HG03280 (cell line): ENCODE measurements around the gene GGNBP2.
A peak's percentile ranks its signal among the peaks of the same experiment; 100 is the strongest.

Experiments
- ATAC-seq: cut with Tn5 transposase; IDR thresholded peaks from one replicate; pipeline ENCODE4 v1.9.1; 2021; ENCODE audit warnings: mild to moderate bottlenecking, moderate library complexity; ENCODE audit not compliant: unreplicated experiment

Gene GGNBP2

DNA sequence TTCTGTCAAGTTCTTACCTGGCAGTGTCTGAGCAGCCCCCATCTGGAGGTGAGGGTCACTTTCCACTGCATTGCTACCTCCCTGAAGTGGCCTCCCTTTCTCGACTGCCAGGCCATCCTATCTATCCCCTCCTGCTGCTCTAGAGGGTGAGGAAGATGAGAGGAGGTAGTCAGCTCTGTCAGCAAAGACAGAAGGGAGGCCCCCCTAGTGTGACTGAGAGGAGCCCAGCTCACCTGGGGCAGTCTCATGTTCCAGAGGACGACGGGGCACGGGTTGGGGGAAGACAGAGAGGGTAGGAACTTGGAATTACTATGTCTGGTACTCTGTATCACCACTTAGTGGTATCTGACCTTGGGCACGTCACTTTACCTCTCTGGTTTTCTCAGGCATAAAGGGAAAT, 32.1 kb upstream of the GGNBP2 start:
- no peak for ATAC-seq

DNA sequence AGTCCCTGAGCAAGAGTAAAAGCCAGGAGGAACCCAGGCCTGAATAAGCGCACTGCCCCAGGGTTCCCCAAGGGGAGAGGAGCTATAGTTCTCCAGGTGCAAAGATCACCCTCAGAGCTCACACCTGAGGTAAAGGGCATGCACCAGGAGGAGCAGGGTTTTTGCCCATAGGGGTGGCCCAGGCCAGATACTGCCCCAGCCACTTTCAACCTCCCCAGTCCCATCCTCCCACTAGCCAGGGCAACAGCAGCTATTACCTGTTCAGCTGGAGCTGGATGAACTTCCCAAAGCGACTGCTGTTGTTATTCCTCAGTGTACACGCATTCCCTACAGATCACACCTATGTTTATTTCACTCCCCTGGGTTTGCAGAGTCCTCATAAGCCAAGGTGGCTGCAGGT, 29.9 kb upstream of the GGNBP2 start:
- no peak for ATAC-seq

DNA sequence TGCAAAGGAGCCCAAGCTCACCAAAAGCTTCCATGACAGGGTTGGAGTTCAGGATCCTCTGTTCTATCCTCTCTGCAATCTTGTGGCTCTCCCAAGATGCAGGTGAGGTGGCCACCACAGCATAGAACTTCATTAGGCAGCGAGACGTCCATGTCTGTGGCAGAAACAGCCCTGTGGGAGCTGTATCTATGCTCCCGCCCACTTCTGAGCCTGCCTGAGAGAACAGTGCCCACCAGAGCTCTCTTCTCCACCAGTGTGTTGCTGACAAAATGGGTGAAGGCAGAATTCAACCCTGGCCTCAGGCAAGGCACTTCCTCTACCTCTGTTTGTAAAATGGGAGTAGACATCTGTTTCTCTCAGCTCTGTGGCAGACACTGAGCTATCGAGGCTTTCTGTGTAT, 28.9 kb upstream of the GGNBP2 start:
- ATAC-seq: no peak

DNA sequence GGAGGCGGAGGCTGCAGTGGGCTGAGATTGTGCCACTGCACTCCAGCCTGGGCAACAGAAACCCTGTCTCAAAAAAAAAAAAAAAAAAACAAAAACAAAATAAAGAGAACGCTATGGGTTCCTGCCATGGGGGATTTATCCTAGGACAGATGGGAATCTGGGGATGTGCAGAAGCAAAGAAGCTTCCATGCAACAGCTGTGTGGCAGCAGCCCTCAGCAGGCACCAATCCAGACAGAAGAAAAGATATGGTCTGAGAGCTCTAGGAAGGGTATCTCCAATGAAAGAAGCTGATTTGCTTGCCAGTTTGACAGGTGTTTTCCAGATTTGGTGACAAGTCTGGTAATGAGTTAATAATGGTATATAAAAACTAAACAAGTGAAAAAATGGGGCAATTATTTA, 21.6 kb upstream of the GGNBP2 start:
- no peak for ATAC-seq

DNA sequence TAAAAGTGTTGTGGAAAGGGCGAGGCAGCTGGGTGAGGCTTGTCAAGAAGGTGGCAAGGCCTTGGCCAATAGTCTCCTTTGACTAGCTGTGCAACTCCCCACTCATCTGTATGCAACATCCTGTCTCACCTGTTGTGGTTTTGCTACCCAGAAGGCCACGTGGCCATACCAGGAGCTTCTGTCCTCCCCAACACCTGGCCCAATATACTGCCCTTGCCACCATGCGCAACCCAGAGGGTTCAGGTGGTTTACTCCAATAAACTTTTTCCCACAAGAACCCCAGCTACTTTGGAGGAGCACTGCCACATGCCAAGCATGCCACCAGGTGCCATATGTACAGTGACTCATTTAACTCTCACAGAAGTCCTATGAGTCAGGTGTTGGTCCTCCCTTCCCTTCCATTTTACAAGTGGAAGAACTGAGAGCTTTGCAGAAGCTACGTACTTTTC, 20.3 kb upstream of the GGNBP2 start:
- no peak for ATAC-seq

DNA sequence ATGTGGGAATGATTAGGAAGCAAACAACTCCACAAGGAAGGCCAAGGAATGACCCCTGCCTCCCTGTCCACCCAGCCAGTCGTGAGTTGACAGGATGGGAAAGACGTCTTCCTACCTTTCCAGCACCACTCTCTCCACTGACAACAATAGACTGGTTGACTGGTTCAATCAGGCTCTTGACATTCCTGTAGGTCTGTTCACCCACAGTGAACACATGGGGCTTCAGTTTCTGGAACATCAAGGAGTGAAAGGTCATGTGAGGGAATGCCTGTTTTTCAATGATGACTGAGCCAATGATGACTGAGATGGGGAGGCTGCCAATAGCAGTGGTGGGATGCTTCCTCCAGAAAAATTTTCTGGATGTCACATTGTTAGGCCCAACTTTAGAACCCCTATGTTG, 19.6 kb upstream of the GGNBP2 start:
- no peak for ATAC-seq

DNA sequence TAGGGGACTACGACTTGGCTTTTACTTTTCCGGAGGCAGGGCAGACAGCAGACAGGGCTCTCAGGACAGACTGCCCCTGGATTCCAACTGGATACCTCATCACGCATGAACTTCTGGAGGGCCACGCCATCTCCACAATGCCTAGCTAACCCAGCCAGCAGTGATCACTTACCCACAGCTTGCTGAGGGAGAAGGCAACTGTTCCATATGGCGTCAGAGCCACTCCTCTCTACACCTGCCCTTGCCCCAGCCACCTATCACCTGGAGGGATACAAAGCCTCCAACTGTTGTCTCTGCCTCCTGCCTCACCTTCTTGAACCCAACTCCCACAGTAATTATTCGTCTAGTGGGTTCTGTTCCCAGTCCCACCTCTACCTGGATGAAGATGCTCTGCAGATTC, 18.8 kb upstream of the GGNBP2 start:
- no peak for ATAC-seq

DNA sequence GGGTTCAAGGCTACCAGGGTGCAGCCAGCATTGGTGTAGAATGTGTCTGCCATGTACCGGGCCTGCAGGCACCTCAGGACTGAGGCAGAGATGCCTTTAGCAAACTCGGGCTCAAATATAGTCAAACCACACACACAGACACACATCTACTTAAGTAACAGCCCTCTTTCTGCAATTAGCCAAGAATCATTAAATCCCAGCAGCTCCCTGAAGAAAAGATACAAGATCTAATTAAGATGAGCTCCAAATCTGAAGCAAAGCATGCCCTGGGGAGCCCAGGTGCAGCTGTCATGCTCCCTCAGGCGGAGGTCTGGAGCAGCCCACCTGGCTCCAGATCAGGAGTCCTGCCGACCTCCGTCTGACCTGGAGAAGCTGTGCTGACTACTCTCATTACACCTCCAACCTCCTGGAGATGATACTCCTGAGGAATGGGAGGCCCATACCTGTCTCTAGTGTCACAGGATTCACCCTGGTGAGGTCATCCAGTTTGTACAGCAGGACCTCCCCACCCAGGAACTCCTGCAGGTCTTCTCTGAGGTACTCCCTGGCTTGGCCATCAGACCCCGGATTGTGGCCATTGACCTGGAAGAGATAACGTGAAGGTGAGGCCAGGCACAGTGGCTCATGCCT, 17.0 kb upstream of the GGNBP2 start:
- no peak for ATAC-seq

DNA sequence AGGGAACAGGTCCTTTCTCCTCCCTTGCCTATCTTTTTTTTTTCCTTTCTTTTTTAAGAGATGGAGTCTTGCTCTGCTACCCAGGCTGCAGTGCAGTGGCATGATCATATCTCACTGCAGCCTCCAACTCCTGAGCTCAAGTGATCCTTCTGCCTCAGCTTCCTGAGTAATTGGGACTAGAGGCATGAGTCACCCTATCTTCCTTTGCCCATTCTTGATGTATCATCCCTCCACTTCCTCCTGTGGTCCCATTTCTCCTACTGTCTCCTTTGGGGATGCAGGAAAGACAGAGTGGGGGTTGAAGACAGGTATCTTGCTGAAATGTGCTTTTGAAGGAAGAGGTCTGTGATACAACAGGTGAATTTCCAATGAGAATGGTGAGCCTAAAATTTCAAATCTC, 15.6 kb upstream of the GGNBP2 start:
- no peak for ATAC-seq

DNA sequence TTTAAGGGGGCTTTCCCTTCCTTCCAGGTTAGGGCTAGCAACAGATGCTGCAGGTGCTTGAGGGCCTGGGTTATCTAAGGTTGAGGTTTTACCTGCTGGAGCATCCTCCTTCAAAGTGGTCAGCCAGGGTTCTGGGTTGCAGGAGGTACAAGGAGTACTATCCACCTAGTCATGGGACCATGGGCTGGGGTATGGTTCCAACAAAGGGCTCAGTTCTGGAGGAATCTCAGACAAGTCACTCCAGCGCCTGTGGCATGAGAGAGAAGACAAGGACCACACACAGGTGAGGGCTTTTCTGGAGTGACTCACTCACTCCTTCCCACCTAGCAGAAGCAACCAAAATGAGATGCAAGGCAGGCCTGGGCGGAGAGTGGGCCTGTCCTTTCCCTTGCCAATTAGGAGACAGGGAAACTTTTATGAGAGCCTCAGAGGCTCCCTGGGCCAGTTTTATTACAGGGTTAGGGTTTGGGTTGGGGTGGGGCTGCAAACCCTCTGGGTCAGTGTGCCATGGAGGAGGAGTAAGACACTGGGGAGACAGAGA, 12.2 kb upstream of the GGNBP2 start:
- ATAC-seq: no peak

DNA sequence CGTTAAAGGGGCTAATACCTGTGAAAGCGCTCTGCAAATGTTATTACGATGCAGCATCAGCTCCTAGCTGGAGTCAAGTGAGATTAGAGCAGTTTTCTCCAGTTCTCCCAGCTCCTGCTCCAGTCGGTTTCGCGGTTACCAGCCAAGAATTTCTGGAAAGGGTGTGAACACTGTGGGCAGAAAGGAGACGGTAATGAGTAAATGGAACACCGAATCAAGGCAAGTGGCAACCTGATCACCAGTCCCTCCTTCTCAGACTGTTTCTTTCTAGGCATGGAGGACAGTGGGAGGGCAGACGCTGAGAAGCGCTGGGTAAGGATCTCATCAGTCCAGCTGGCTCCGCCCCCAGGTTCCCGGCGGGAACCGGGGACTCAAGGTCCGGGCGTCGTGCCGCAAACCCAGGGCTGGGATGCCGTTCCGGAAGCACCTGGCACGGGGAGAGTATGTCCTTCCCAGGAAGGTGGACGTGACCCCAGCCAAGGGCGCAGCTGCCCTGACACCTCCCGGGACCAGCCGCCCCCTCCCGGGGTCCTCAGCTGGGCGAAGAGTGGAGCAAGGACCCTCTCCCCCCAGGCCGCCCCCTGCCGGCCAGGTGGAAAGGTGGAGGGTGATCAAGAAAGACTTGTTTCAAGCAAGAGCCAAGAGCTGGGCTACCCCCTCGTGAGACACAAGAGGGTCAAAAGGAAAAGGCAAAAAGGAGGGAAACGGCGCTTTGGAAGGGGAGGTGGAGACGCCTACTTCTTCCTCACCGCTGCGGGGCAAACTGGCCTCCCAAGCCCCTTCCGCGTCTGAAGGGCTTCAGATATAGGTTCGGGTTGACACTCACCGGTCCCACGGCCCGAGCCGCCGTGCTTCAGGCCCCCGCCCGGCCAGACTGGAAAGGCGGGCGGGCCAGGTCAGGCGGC, 10.5 kb upstream of the GGNBP2 start:
- peak; percentile 26 for ATAC-seq

DNA sequence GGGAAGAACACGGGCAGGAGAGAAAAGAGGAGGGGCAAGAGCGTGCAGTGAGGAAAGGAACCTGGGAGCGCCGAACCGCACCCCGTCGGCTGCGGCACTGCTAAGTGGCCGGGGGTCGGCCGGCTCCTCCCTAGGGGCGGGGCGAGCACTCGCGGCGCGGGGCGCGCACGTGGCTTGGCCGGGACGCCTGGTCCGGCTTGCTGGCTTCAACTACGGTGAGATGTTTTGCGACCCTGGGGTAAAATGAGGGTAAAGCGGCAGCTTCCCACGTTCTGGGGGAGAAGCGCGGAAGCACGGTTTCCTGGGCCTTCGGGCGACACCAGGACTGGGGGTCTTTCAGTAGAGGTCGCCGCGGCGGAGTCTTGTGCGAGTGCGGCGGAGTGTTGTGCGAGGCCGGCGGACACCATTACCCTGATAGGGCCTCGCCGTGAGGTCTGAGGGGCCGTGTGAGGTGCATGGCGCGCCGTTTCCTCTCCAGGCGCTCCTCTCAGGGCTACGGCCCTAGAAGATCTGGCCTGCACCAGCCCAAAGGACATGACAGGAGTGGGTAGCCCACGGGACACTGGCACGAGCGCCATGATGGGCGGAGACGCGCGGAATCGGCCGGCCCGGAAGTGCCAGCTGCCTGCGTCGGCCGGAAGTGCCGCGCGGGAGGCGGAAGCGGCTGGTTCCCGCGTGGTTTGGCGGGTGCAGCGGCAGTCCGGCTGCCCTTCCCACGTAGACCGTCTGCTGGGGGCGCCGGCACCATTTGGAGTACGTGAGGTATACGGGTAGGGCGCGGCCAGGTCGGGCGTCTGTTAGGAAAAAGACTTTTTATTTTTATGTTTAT, 9.7 kb upstream of the GGNBP2 start, which contains the start of the genes MYO19 and PIGW:
Gene MYO19 (minus strand): TSS at position 29 of the 829 bp plus-strand sequence. CDS start 2,330 bp downstream, outside the sequence.
Gene PIGW (plus strand): TSS at position 148 of the 829 bp plus-strand sequence. CDS start 2,115 bp downstream, outside the sequence.
- peak; percentile 79 for ATAC-seq

DNA sequence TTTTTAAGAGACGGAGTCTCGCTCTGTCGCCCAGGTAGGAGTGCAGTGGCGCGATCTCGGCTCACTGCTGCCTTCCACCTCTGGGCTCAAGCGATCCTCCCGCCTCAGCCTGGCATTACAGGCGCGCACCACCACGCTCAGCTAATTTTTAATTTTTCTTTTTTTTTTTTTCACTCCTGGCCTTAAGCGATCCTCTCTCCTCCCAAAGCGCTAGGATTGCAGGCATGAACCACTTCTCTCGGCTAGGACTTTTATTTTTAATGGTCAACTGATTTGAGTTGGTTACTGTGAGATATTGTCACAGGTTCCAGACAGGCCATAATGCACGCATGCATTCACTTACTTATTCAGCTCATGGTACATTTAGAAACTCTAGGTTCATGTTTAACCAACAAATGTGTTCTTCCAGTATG, 9.0 kb upstream of the GGNBP2 start:
- no peak for ATAC-seq

DNA sequence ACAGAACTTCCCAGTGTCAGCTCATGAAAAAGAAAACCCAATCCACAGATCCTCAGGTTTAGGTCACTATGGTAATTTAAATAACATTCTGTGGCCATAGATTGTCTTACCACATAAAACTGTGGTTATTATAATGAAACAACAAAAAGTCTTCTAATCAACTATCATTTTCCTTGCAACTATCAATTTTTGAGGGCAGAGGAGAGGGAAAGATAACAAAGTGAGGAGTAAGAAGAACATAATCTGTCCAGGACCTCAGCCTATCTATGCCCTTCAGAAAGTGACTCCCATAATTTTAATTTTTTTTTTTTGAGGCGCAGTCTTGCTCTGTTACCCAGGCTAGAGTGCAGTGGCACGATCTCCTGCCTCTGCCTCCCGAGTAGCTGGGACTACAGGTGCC, 4.0 kb upstream of the GGNBP2 start:
- ATAC-seq: no peak

DNA sequence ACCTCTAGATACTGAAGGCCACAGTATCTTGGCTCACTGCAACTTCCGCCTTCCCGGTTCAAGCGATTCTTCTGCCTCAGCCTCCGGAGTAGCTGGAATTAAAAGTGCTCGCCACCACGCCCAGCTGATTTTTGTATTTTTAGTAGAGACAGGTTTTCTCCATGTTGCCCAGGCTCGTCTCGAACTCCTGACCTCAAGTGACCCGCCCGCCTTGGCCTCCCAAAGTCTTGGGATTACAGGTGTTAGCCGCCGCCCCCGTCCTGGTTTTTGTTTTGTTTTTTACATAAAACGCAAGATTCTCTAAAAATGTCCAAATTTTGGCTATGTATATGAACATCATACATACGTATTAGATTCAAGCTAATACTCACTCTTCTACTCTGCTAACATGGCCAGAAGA, 2.0 kb upstream of the GGNBP2 start:
- ATAC-seq: no peak

DNA sequence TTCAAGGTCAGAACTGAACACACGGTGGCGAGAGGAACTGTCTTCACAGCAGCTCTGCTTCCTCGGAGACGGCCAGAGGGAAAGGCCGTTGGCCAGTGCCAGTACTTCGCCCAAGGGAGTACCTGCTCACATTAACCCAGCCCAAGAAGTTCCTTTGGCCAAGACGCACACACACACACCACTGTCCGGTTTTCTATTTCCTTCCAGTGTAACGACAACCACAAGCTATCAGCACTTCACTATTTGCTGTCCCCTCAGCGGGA, 744 bp upstream of the GGNBP2 start:
- ATAC-seq: peak; percentile 10

DNA sequence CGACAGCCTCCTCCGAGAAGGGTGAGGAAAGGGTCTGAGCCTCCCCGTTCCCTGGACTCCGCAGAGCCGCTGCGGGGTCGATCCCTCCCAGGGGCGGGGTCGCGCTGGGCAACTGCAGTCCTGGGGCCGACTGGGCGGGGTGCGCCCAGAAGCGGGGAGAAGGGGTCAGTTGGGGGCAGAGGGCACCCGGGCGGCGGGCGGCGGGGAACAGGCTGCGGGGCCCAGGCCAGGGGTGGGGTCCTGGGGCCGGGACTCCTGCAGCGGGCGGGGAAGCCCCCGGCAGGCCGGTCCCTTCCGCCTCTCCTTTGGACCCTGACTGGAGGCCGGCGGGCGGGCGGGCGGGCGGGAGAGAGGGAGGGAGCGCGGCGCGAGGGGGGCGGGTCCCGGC, 352 bp downstream of the GGNBP2 start:
- peak; percentile 36 for ATAC-seq

DNA sequence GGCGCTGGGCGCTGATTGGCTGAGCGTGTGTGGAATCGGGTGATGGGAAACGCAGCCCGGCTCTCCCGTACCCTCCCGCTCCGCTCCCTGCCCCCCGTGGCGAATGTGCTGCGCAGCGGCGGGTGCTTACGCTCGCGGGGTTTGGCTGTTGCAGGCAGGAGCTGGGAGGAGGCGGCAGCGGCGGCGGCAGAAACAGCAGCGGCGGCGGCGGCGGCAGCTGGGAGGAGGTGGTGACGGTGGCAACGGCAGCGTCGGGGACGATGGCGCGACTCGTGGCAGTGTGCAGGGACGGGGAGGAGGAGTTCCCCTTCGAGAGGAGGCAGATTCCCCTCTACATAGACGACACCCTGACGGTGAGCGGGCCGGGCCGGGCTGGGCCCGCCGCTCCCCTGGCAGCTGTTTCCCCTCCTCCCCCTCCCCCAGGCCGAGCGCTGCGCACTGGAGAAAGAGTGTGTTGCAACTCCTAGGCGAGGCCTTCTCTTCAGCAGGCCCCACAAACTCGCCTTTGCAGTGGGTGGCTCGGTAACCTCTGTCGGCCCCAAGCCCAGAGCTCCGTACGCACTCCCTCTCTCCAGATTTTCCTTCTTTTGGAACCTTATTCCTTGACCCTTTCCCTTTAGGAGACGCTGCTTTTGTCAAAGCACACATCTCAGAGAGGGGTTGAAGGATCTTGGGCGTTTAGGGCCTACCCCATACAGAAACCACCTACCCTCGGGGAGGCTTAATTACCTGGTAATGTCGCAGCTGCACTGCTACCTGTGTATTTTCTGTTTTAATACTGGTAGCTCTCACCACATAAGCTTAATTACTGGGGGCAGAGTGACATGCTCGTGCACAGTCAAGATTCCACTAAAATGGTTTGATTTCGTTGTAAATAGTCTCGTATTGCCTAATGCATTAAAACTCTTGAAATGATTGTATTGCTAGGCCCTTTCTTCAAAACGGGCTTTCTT, 1.0 kb downstream of the GGNBP2 start:
- peak; percentile 70 for ATAC-seq

DNA sequence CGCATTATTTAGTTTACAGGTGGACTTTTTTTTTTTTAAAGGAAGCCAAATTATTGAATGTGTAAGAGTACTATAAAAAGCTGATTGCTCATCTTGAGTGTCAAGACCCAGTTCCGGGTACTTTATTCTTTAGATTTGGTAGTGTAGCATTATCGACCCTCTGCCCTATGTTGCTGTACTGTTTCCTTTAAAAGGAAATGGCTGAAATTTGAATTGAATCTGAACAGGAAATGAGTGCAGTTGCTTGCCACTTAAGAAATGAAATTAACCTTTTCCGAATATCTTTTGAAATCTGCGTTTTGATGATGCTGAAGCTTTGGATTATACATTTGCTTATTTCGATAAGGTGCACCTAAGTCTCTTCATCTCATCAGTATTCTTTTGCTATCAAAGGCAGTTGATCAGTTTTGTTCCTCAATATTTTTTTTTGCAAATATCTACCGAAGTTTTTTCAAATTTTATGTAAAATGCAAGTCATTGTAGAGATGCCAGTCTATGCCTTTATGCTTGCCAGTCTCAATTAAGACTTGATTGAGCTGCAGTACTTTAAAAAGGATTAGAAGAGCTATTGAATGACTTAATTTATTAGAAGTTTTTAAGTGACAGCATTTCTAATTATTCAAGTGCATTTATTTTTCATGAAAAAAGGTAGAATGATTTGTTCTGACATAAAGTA, 1.8 kb downstream of the GGNBP2 start:
- no peak for ATAC-seq

DNA sequence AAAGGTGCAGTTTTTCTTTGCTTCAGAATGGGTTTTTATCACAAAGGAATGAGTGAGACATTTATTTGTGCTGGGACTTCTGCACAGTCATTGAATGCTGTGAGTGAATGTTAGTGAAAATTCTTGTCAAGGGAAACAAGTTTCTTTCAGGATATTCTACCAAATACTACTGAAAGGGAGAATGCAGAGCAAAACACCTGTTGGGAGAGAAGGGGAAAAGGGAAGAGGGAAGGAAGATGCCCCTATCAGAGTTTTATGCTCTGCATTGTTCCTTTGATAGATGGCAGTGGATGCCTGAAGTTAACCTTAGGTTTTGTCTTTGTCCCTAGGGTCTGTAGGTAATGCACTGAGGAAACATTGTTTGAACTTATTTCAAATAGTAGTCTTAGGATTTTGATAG, 3.1 kb downstream of the GGNBP2 start:
- no peak for ATAC-seq
